HepG2 (cell line): ENCODE data around the gene COBLL1. TPM values are rescaled to one million over a fixed set of nuclear protein-coding genes. Genes with fewer than 3 reads are reported as not detected.

Source experiments
- ATAC-seq: fragments of 200-7000 bp; cut with Tn5 transposase; 3 replicates; pipeline ENCODE4 v1.9.1; 2020; ENCODE audit warnings: mild to moderate bottlenecking, moderate library complexity
- BruUV-seq: library from RNA; stranded (reverse); fragments of 400-500 nt; replicated peaks from 2 replicates; lab custom pipeline; 2021; lab: Mats Ljungman, UMichigan
- CTCF ChIA-PET: fragments of 300-600 bp; formaldehyde crosslinking; extraction: SDS; loops from one replicate; lab custom pipeline; 2021; ENCODE audit warnings: low total read pairs, inconsistent platforms, low intra/inter-chr PET ratio; lab: Yijun Ruan, JAX
- POLR2A ChIA-PET: fragments of 350-600 bp; sonication (Branson Sonifier 250); formaldehyde crosslinking; loops from one replicate; lab custom pipeline; 2020; ENCODE audit warnings: antibody characterized with exemption, inconsistent platforms; lab: Yijun Ruan, JAX
- DNase-seq: peaks from one replicate; pipeline ENCODE4 v3.0.0-alpha.2; 2015; ENCODE audit warnings: low spot score
- FAIRE-seq: peaks from 3 replicates; lab custom pipeline; 2011; peaks lifted over from hg19 to GRCh38; lab: Jason Lieb, UNC
- H2AFZ ChIP-seq: one replicate; pipeline ENCODE4 v1.6.1; 2011; ENCODE audit warnings: low read length, inconsistent platforms
- H3K27ac ChIP-seq: fragments of 300-600 bp; 3 replicates; pipeline ENCODE4 v1.8.0; 2011; ENCODE audit warnings: mixed run types, mild to moderate bottlenecking, mixed read lengths, low read length, inconsistent platforms; ENCODE audit not compliant: insufficient read depth; ENCODE audit errors: extremely low read length
- H3K27me3 ChIP-seq, 2 experiments: fragments of 200-600 bp in 1 of 2; 2 replicates in 1 of 2; 3 replicates in 1 of 2; pipeline versions ENCODE4 v1.6.0 to v1.8.0; 2011; ENCODE audit warnings: low read length in 2 of 2, mild to moderate bottlenecking in 2 of 2, moderate library complexity in 2 of 2, inconsistent platforms in 1 of 2; ENCODE audit not compliant: insufficient read depth in 2 of 2, control insufficient read depth in 1 of 2
- H3K36me3 ChIP-seq, 2 experiments: fragments of 200-600 bp in 1 of 2; replicated peaks in 1 of 2; 2 replicates in 1 of 2; 3 replicates in 1 of 2; pipeline versions ENCODE4 v1.5.1 to v1.8.0; 2011; ENCODE audit warnings: low read length in 2 of 2, inconsistent platforms in 1 of 2; ENCODE audit not compliant: insufficient read depth in 2 of 2, control insufficient read depth in 1 of 2
- H3K4me1 ChIP-seq: 2 replicates; pipeline ENCODE4 v1.5.1; 2012; ENCODE audit warnings: low read length, inconsistent platforms; ENCODE audit not compliant: insufficient read depth
- H3K4me2 ChIP-seq: 2 replicates; pipeline ENCODE4 v1.6.0; 2011; ENCODE audit warnings: low read depth, low read length, inconsistent platforms
- H3K4me3 ChIP-seq, 3 experiments: fragments of 200-600 bp in 1 of 3; sonication (generic), shearing (Covaris generic) in 1 of 3; replicated peaks in 1 of 3; 2 replicates each; pipeline ENCODE4 v1.5.1; 2011 to 2016; ENCODE audit warnings: low read length in 3 of 3, inconsistent platforms in 2 of 3, low read depth in 2 of 3, mild to moderate bottlenecking in 2 of 3, control low read depth in 1 of 3, mixed read lengths in 1 of 3; ENCODE audit not compliant: insufficient read depth in 1 of 3
- H3K79me2 ChIP-seq: one replicate; pipeline ENCODE4 v1.6.1; 2011; ENCODE audit warnings: low read length, inconsistent platforms; ENCODE audit not compliant: insufficient read depth
- H3K9ac ChIP-seq: 2 replicates; pipeline ENCODE4 v1.6.0; 2011; ENCODE audit warnings: mild to moderate bottlenecking, low read depth, low read length, inconsistent platforms; ENCODE audit not compliant: insufficient read depth
- H3K9me3 ChIP-seq: 2 replicates; pipeline ENCODE4 v1.5.1; 2012; ENCODE audit warnings: mild to moderate bottlenecking, low read length
- H4K20me1 ChIP-seq: 2 replicates; pipeline ENCODE4 v1.6.0; 2011; ENCODE audit warnings: inconsistent platforms, mild to moderate bottlenecking, low read length, moderate library complexity; ENCODE audit not compliant: insufficient read depth
- BRF2 ChIP-seq: sonication (generic); formaldehyde crosslinking; IDR thresholded peaks from 2 replicates; pipeline ENCODE4 v1.8.1; 2022; ENCODE audit warnings: mild to moderate bottlenecking, missing genetic modification reagents
- FOXJ3 ChIP-seq: sonication (generic); formaldehyde crosslinking; IDR thresholded peaks from 2 replicates; pipeline ENCODE4 v1.4.0; 2020; ENCODE audit warnings: missing genetic modification reagents, mild to moderate bottlenecking, borderline replicate concordance
- GATAD2A ChIP-seq: IDR thresholded peaks from 2 replicates; pipeline ENCODE4 v1.6.1; 2016
- IRF1 ChIP-seq: sonication (generic); formaldehyde crosslinking; IDR thresholded peaks from 2 replicates; pipeline ENCODE4 v1.4.0; 2020; ENCODE audit warnings: low read depth, mild to moderate bottlenecking, missing genetic modification reagents
- KLF15 ChIP-seq: sonication (generic); formaldehyde crosslinking; IDR thresholded peaks from 2 replicates; pipeline ENCODE4 v1.8.1; 2023; ENCODE audit warnings: borderline replicate concordance, mild to moderate bottlenecking, inconsistent platforms, missing genetic modification reagents, mixed read lengths
- LCORL ChIP-seq, 2 experiments: fragments of 450-650 bp in 1 of 2; sonication (generic) in 1 of 2; formaldehyde crosslinking in 1 of 2; IDR thresholded peaks; 2 replicates each; pipeline versions ENCODE4 v1.5.0 to v1.6.1; 2017 to 2020; ENCODE audit warnings: antibody characterized with exemption in 1 of 2, missing genetic modification reagents in 1 of 2
- MED1 ChIP-seq: sonication (generic); formaldehyde crosslinking; IDR thresholded peaks from 2 replicates; pipeline ENCODE4 v1.4.0; 2020; ENCODE audit warnings: missing genetic modification reagents
- MED8 ChIP-seq: sonication (generic); formaldehyde crosslinking; IDR thresholded peaks from 2 replicates; pipeline ENCODE4 v1.8.1; 2023; ENCODE audit warnings: mild to moderate bottlenecking, missing genetic modification reagents; ENCODE audit not compliant: insufficient replicate concordance
- MYPOP ChIP-seq: sonication (generic); formaldehyde crosslinking; IDR thresholded peaks from 2 replicates; pipeline ENCODE4 v1.8.1; 2023; ENCODE audit warnings: mild to moderate bottlenecking, moderate library complexity, missing genetic modification reagents
- PLRG1 ChIP-seq: fragments of 450-650 bp; conservative IDR thresholded peaks from 2 replicates; pipeline ENCODE4 v1.6.1; 2016
- SCMH1 ChIP-seq: sonication (generic); formaldehyde crosslinking; IDR thresholded peaks from 2 replicates; pipeline ENCODE4 v1.9.0; 2021; ENCODE audit warnings: missing genetic modification reagents, mild to moderate bottlenecking, borderline replicate concordance
- SOX6 ChIP-seq, 2 experiments: fragments of 450-650 bp in 1 of 2; sonication (generic) in 1 of 2; formaldehyde crosslinking in 1 of 2; IDR thresholded peaks; 2 replicates each; pipeline versions ENCODE4 v1.4.0 to v1.6.1; 2017 to 2020; ENCODE audit warnings: antibody characterized with exemption in 1 of 2, mild to moderate bottlenecking in 1 of 2, missing genetic modification reagents in 1 of 2
- TCF7L2 ChIP-seq: IDR thresholded peaks from 2 replicates; pipeline ENCODE4 v1.6.1; 2011; ENCODE audit warnings: mild to moderate bottlenecking, low read depth, low read length, moderate library complexity
- ZFP82 ChIP-seq: sonication (generic); formaldehyde crosslinking; IDR thresholded peaks from 2 replicates; pipeline ENCODE4 v1.5.1; 2020; ENCODE audit warnings: mild to moderate bottlenecking, missing genetic modification reagents, borderline replicate concordance
- ZHX1 ChIP-seq: sonication (generic); formaldehyde crosslinking; IDR thresholded peaks from 2 replicates; pipeline ENCODE4 v1.8.1; 2022; ENCODE audit warnings: low read depth, mild to moderate bottlenecking, missing genetic modification reagents
- ZNF121 ChIP-seq: sonication (generic); formaldehyde crosslinking; IDR thresholded peaks from 2 replicates; pipeline ENCODE4 v1.5.0; 2020; ENCODE audit warnings: mild to moderate bottlenecking, missing genetic modification reagents
- ZNF629 ChIP-seq: sonication (generic); formaldehyde crosslinking; conservative IDR thresholded peaks from 2 replicates; pipeline ENCODE4 v1.5.0; 2020; ENCODE audit warnings: missing genetic modification reagents
- ZNF776 ChIP-seq: sonication (generic); formaldehyde crosslinking; IDR thresholded peaks from 2 replicates; pipeline ENCODE4 v1.4.0; 2020; ENCODE audit warnings: mild to moderate bottlenecking, missing genetic modification reagents
- WGBS: methylation state at CpG from one replicate; pipeline ENCODE4 v1.1.6; 2017; ENCODE audit warnings: low lambda C conversion rate; 5-methylcytosine and 5-hydroxymethylcytosine counted together
- in situ Hi-C: cut with HindIII; loops from 2 replicates; pipeline ENCODE4 v1.10.0; 2017; ENCODE audit warnings: low pct_unique_long_range_greater_than_20kb; ENCODE audit not compliant: extremely low pct_ligation_motif_present
- intact Hi-C: fragments of 100-400 bp; cut with micrococcal nuclease; formaldehyde crosslinking; loops from one replicate; pipeline ENCODE4 v1.10.0; 2022; ENCODE audit not compliant: unreplicated experiment
- polyA plus RNA-seq, 8 experiments: library from polyadenylated mRNA; depleted of rRNA in 3 of 8; stranded (reverse) in 7 of 8; unstranded in 1 of 8; fragments of >200 nt; fragmentation: Illumina TruSeq in 4 of 8; extraction: Trizol in 4 of 8; gene quantifications; 2 replicates each; pipeline versions ENCODE4 v1.2.1 to v1.2.3, GENCODE V29; 2011 to 2016; ENCODE audit warnings: low read depth in 4 of 8, missing spikeins in 1 of 8, mixed read lengths in 1 of 8; ENCODE audit not compliant: insufficient read depth in 1 of 8
- total RNA-seq, 5 experiments: library from RNA; depleted of rRNA; stranded (reverse); fragments of >200 nt; fragmentation: Illumina TruSeq; extraction: Trizol; gene quantifications; 2 replicates each; pipeline ENCODE4 v1.2.3, GENCODE V29; 2016; ENCODE audit warnings: low read depth in 1 of 5

Gene COBLL1
- total and polyA plus RNA-seq, 2 of the 13 experiments (the other 11 are each of a cell fraction or from before 2014, with no cell fraction given), result 32.6 to 86.8 TPM

GRCh38 chr2:164840458-164840929 is 1.1 kb downstream of the COBLL1 start:
- H3K9ac ChIP-seq, result peak overlapping the region; percentile 98
- no TSS peak for BruUV-seq
- no peak overlapping the region for H2AFZ ChIP-seq
- FAIRE-seq (peak; percentile 53), ATAC-seq (peak; percentile 68), DNase-seq (peak; percentile 91)
- no peaks in the 10 kb centered on the region for H4K20me1 ChIP-seq
- H3K4me2 ChIP-seq, result peak overlapping the region; percentile 89
- CTCF ChIA-PET, result interaction anchor here (1.8 to 2.8 kb wide), 2 partner anchors 73 to 77 kb away, joined by 4 to 14 read pairs; no protein-coding TSS in a partner anchor
- in situ Hi-C loops (loop anchor here (5.0 kb wide), 2 partner anchors 72 to 103 kb away; no protein-coding TSS in a partner anchor), intact Hi-C loops (loop anchor here (1.0 to 5.0 kb wide), 6 partner anchors 14 to 77 kb away; no protein-coding TSS in a partner anchor)
- POLR2A ChIA-PET, result interaction anchor here (1.0 to 5.9 kb wide), 14 partner anchors 8 to 98 kb away, joined by 3 to 71 read pairs (median 12); no protein-coding TSS in a partner anchor
- peak overlapping the region; percentile 99 for H3K27ac ChIP-seq
- 0 out of 5 replicates have a peak, but pooled peaks cover 2 to 4% of the 10 kb centered on the region in 2 experiments for H3K36me3 ChIP-seq
- 2% methylated on average over 12 of the region's 12 CpGs for WGBS
- H3K79me2 ChIP-seq, result peaks cover 66% of the 10 kb centered on the region
- no peaks in the 10 kb centered on the region; a peak in 1 of 5 replicates for H3K27me3 ChIP-seq
- no peaks in the 10 kb centered on the region for H3K9me3 ChIP-seq
- peak overlapping the region; percentile 76 to 96 (median 89) for H3K4me3 ChIP-seq
- H3K4me1 ChIP-seq, result peaks cover 53% of the 10 kb centered on the region
- TF ChIP-seq FOXJ3 (CRISPR knock-in tag), result peak; percentile 71; the same call in 1 of the 2 replicates
- no peak; the same call in 1 of the 2 replicates for TF ChIP-seq ZNF629
- peak; percentile 49 for TF ChIP-seq GATAD2A (CRISPR knock-in tag)
- peak; percentile 84 for TF ChIP-seq MED1 (CRISPR knock-in tag)
- no peak for TF ChIP-seq TCF7L2
- TF ChIP-seq BRF2 (CRISPR knock-in tag), result no peak
- peak; percentile 98; the same call in 1 of the 2 replicates for TF ChIP-seq KLF15
- no peak for TF ChIP-seq LCORL (IDR thresholded peaks at IDR 0.05)
- peak; percentile 77 for TF ChIP-seq LCORL (CRISPR knock-in tag; IDR thresholded peaks at IDR 0.05)
- TF ChIP-seq ZNF776 (CRISPR knock-in tag), result 0 out of 2 replicates have a peak, but pooled peaks have one; percentile 20
- no peak for TF ChIP-seq SOX6 (IDR thresholded peaks at IDR 0.05)
- TF ChIP-seq SOX6 (CRISPR knock-in tag; IDR thresholded peaks at IDR 0.05), result peak; percentile 90
- peak; percentile 71 for TF ChIP-seq MYPOP
- no peak for TF ChIP-seq ZNF121 (CRISPR knock-in tag)
- TF ChIP-seq MED8 (CRISPR knock-in tag), result peak; percentile 67
- no peak for TF ChIP-seq IRF1
- 0 out of 2 replicates have a peak, but pooled peaks have one; percentile 42 for TF ChIP-seq ZHX1
- TF ChIP-seq ZFP82 (CRISPR knock-in tag), result peak; percentile 85; the same call in 1 of the 2 replicates
- no peak for TF ChIP-seq SCMH1 (CRISPR knock-in tag)
- no peak for TF ChIP-seq PLRG1
